Activated T-helper 1 cell treated with anti-CD3 and anti-CD28 coated beads, Interleukin-12 subunit alpha, Interleukin-12 subunit beta, Interleukin-2, Interleukin-4 antibody, amounts not matched to agents 30 ng/mL and 10 ng/mL and 1 ng/mL, durations not matched to agents 14 hours and 24 hours and 36 hours (primary cell): Measurements from ENCODE around the gene BRI3. TPM values are rescaled to one million over a fixed set of nuclear protein-coding genes. Genes with fewer than 3 reads are reported as not detected.
A peak's percentile ranks its signal among the peaks of the same experiment; 100 is the strongest.

Experiments
- DNase-seq: peaks from one replicate; pipeline ENCODE4 v3.0.0; 2021; ENCODE audit warnings: low spot score
- H3K27ac Mint-ChIP-seq: one replicate; pipeline ENCODE4 v1.8.0; 2021; ENCODE audit warnings: mild to moderate bottlenecking, mixed read lengths
- H3K27me3 Mint-ChIP-seq: one replicate; pipeline ENCODE4 v1.8.0; 2022; ENCODE audit warnings: mild to moderate bottlenecking, moderate library complexity, mixed read lengths; ENCODE audit not compliant: insufficient read depth
- H3K36me3 Mint-ChIP-seq: one replicate; pipeline ENCODE4 v1.8.0; 2021; ENCODE audit warnings: low read depth, mixed read lengths
- H3K4me1 Mint-ChIP-seq: one replicate; pipeline ENCODE4 v1.8.0; 2021; ENCODE audit warnings: low read depth, mixed read lengths
- H3K4me3 Mint-ChIP-seq: one replicate; pipeline ENCODE4 v1.8.0; 2021; ENCODE audit warnings: mild to moderate bottlenecking, moderate library complexity, mixed read lengths
- H3K9me3 Mint-ChIP-seq: one replicate; pipeline ENCODE4 v1.8.0; 2021; ENCODE audit warnings: mixed read lengths
- intact Hi-C: fragments of 100-400 bp; cut with micrococcal nuclease; formaldehyde crosslinking; loops from one replicate; pipeline ENCODE4 v1.15.1; 2024
- total RNA-seq: library from RNA; stranded (reverse); gene quantifications from 2 replicates; pipeline ENCODE4 v1.2.3, GENCODE V29; 2022

Gene BRI3
- total RNA-seq, 1 donor from 2014 or later: 67.1 TPM

GRCh38 chr7:98242342-98242741 lies 39.1 kb upstream of the BRI3 start:
- no peak for DNase-seq
- H3K27me3 Mint-ChIP-seq: no peaks in the 10 kb centered on the region
- H3K27ac Mint-ChIP-seq: no peak overlapping the region
- intact Hi-C loops: no loop called here
- H3K9me3 Mint-ChIP-seq: no peaks in the 10 kb centered on the region
- no peaks in the 10 kb centered on the region for H3K4me1 Mint-ChIP-seq
- peaks cover 28% of the 10 kb centered on the region for H3K36me3 Mint-ChIP-seq
- H3K4me3 Mint-ChIP-seq: no peak overlapping the region

GRCh38 chr7:98242934-98243333 lies 38.6 kb upstream of the BRI3 start:
- no peak for DNase-seq
- Mint-ChIP-seq H3K9me3 (no peaks in the 10 kb centered on the region), H3K36me3 (peaks cover 29% of the 10 kb centered on the region), H3K27me3 (no peaks in the 10 kb centered on the region), H3K4me1 (no peaks in the 10 kb centered on the region), H3K4me3 (no peak overlapping the region), H3K27ac (peak overlapping the region; percentile 81)
- intact Hi-C loops: no loop called here

- H3K4me1 Mint-ChIP-seq: peaks cover 9% of the 10 kb centered on the region
- H3K27ac Mint-ChIP-seq: no peak overlapping the region
- H3K9me3 Mint-ChIP-seq: no peaks in the 10 kb centered on the region
- intact Hi-C loops: no loop called here
- H3K4me3 Mint-ChIP-seq: no peak overlapping the region
- no peak for DNase-seq
- H3K36me3 Mint-ChIP-seq: peaks cover 27% of the 10 kb centered on the region
- no peaks in the 10 kb centered on the region for H3K27me3 Mint-ChIP-seq
These were observed 36.6 kb upstream of the BRI3 start for GRCh38 chr7:98244871-98245270.

- intact Hi-C loops: no loop called here
- Mint-ChIP-seq H3K27ac (peak overlapping the region; percentile 73), H3K4me1 (peaks cover 26% of the 10 kb centered on the region), H3K27me3 (no peaks in the 10 kb centered on the region), H3K36me3 (peaks cover 17% of the 10 kb centered on the region), H3K4me3 (no peak overlapping the region), H3K9me3 (no peaks in the 10 kb centered on the region)
- DNase-seq: no peak
These were observed 33.3 kb upstream of the BRI3 start for GRCh38 chr7:98248156-98248555.

- intact Hi-C loops: no loop called here
- Mint-ChIP-seq H3K4me1 (peaks cover 26% of the 10 kb centered on the region), H3K27me3 (no peaks in the 10 kb centered on the region), H3K4me3 (peak overlapping the region; percentile 77), H3K27ac (peak overlapping the region; percentile 96), H3K36me3 (peaks cover 17% of the 10 kb centered on the region), H3K9me3 (no peaks in the 10 kb centered on the region)
- no peak for DNase-seq
These were observed 32.4 kb upstream of the BRI3 start for GRCh38 chr7:98249106-98249505.

- Mint-ChIP-seq H3K36me3 (peaks cover 18% of the 10 kb centered on the region), H3K4me3 (peak overlapping the region; percentile 98), H3K4me1 (peaks cover 36% of the 10 kb centered on the region), H3K27me3 (no peaks in the 10 kb centered on the region), H3K9me3 (no peaks in the 10 kb centered on the region), H3K27ac (peak overlapping the region; percentile 99)
- intact Hi-C loops: loop anchor here (1.0 to 10.0 kb wide), 4 partner anchors 48 to 628 kb away; partner anchors contain the start of genes BAIAP2L1 and TRRAP
- peak; percentile 49 for DNase-seq
These were observed 30.7 kb upstream of the BRI3 start for GRCh38 chr7:98250789-98251188.

- Mint-ChIP-seq H3K36me3 (peaks cover 18% of the 10 kb centered on the region), H3K27ac (peak overlapping the region; percentile 99), H3K27me3 (no peaks in the 10 kb centered on the region), H3K9me3 (no peaks in the 10 kb centered on the region), H3K4me1 (peaks cover 40% of the 10 kb centered on the region), H3K4me3 (peak overlapping the region; percentile 98)
- intact Hi-C loops: loop anchor here (1.0 to 10.0 kb wide), 4 partner anchors 49 to 628 kb away; partner anchors contain the start of genes BAIAP2L1 and TRRAP
- peak; percentile 47 for DNase-seq
These were observed 30.3 kb upstream of the BRI3 start for GRCh38 chr7:98251231-98251600.

- Mint-ChIP-seq H3K27me3 (no peaks in the 10 kb centered on the region), H3K9me3 (no peaks in the 10 kb centered on the region), H3K36me3 (peaks cover 21% of the 10 kb centered on the region), H3K4me3 (peak within 1 kb of the TSS; percentile 98), H3K4me1 (peaks cover 44% of the 10 kb centered on the region), H3K27ac (peak within 1 kb of the TSS; percentile 99)
- intact Hi-C loops: loop anchor here (1.0 to 10.0 kb wide), 8 partner anchors 29 to 627 kb away; partner anchors contain the start of genes ASNS, BAIAP2L1, BRI3 and LMTK2
- DNase-seq: peak; percentile 91
These were observed 29.7 kb upstream of the BRI3 start, which contains the start of gene TECPR1 for GRCh38 chr7:98251601-98252424. TSS of gene TECPR1 (minus strand) at chr7:98252232. CDS start at chr7:98246146, 6,086 bp downstream.

- Mint-ChIP-seq H3K4me1 (peaks cover 44% of the 10 kb centered on the region), H3K4me3 (peak overlapping the region; percentile 98), H3K36me3 (peaks cover 25% of the 10 kb centered on the region), H3K9me3 (no peaks in the 10 kb centered on the region), H3K27ac (peak overlapping the region; percentile 87), H3K27me3 (no peaks in the 10 kb centered on the region)
- intact Hi-C loops: loop anchor here (1.0 to 10.0 kb wide), 6 partner anchors 29 to 380 kb away; partner anchors contain the start of genes ASNS, BAIAP2L1, BRI3 and LMTK2
- no peak for DNase-seq
These were observed 28.9 kb upstream of the BRI3 start for GRCh38 chr7:98252425-98253054.

GRCh38 chr7:98254516-98254915 lies 27.0 kb upstream of the BRI3 start:
- intact Hi-C loops: loop anchor here (5.0 to 10.0 kb wide), 2 partner anchors 150 to 282 kb away; partner anchors contain the start of gene BAIAP2L1
- Mint-ChIP-seq H3K27me3 (no peaks in the 10 kb centered on the region), H3K4me3 (peak overlapping the region; percentile 56), H3K36me3 (peaks cover 20% of the 10 kb centered on the region), H3K4me1 (peaks cover 37% of the 10 kb centered on the region), H3K9me3 (no peaks in the 10 kb centered on the region), H3K27ac (peak overlapping the region; percentile 74)
- DNase-seq: no peak

GRCh38 chr7:98254951-98255610 lies 26.4 kb upstream of the BRI3 start:
- peak overlapping the region; percentile 74 for H3K27ac Mint-ChIP-seq
- intact Hi-C loops: loop anchor here (5.0 to 10.0 kb wide), 2 partner anchors 150 to 283 kb away; partner anchors contain the start of gene BAIAP2L1
- H3K4me1 Mint-ChIP-seq: peaks cover 32% of the 10 kb centered on the region

GRCh38 chr7:98256431-98256830 lies 25.1 kb upstream of the BRI3 start:
- Mint-ChIP-seq H3K27ac (no peak overlapping the region), H3K4me3 (no peak overlapping the region), H3K9me3 (no peaks in the 10 kb centered on the region), H3K4me1 (peaks cover 19% of the 10 kb centered on the region), H3K27me3 (no peaks in the 10 kb centered on the region), H3K36me3 (peaks cover 16% of the 10 kb centered on the region)
- no peak for DNase-seq
- intact Hi-C loops: loop anchor here (10.0 kb wide), 1 partner anchor 148 kb away; the partner anchor contains the start of gene BAIAP2L1

More at GRCh38 chr7:98254951-98255610, 26.4 kb upstream of the BRI3 start:
- Mint-ChIP-seq H3K27me3 (no peaks in the 10 kb centered on the region), H3K9me3 (no peaks in the 10 kb centered on the region), H3K36me3 (peaks cover 15% of the 10 kb centered on the region), H3K4me3 (peak overlapping the region; percentile 56)
- DNase-seq: peak; percentile 19
